22Rv1 (cell line): Measurements from ENCODE around the gene PREX1.

Source experiments
- CTCF ChIP-seq: fragments of 450-650 bp; IDR thresholded peaks from 2 replicates; pipeline ENCODE4 v1.5.1; 2017; ENCODE audit warnings: mild to moderate bottlenecking
- ZFX ChIP-seq: fragments of 450-650 bp; IDR thresholded peaks from 2 replicates; pipeline ENCODE4 v1.6.1; 2017; ENCODE audit warnings: antibody characterized with exemption, borderline replicate concordance

GRCh38 chr20:48743807-48744206 lies 84.0 kb downstream of the PREX1 start:
- TF ChIP-seq CTCF, result no peak
- TF ChIP-seq ZFX, result no peak
